Islet precursor cell (in vitro differentiated cells): ENCODE data around the gene DOCK11.
"Not testable (repeated sequence)": the region's sequence is repeated elsewhere in the genome, so short reads cannot be mapped to it uniquely, and the experiment has no call there.

Source experiments
- DNase-seq: peaks from one replicate; pipeline ENCODE4 v3.0.0-alpha.2; 2018

DOCK11 gene

GRCh38 chrX:118577041-118577440 is 81.4 kb downstream of the DOCK11 start:
- no peak for DNase-seq

DNA sequence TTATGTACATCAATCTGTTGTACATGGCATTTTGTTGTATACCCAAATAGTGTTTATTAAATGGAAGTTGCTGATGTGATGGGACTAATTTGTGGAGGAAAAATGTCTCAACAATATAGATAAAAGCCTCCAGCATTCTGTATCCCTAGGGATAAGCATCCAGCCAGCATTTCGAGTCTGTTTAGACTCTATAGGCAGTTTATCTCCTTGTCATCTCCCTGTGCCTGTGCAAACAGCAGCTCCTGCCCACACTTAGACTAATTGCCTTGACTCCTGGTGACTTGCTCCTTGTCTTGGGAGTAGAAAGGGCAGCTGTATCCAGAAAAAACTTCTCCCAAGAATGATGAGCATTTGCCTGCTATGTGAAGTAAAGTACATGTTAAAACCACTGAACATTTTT is 83.8 kb downstream of the DOCK11 start:
- DNase-seq, result peak; percentile 77

DNA sequence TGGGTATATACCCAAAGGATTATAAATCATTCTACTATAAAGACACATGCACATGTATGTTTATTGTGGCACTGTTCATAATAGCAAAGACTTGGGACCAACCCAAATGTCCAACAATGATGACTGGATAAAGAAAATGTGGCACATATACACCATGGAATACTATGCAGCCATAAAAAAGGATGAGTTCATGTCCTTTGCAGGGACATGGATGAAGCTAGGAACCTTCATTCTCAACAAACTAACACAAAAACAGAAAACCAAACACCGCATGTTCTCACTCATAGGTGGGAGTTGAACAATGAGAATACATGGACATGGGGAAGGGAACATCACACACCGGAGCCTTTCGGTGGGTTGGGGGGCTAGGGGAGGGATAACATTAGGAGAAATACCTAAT is 87.3 kb downstream of the DOCK11 start:
- not testable (repeated sequence) for DNase-seq

DNA sequence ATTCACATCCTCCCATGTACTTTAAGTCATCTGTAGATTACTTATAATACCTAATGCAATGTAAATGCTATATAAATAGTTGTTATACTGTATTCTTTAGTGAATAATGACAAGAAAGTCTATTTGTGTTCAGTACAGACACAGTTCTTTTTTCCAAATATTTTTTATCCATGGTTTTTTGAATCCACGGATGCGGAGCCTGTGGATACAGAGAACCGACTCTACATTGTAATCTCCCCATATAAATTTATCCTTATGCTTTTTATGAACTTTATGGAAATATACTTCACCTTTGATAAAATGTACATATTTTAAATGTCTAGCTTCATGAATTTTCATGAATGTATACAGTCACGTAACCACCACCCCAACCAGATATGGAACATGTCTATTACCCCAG is 88.2 kb downstream of the DOCK11 start:
- no peak for DNase-seq

DNA sequence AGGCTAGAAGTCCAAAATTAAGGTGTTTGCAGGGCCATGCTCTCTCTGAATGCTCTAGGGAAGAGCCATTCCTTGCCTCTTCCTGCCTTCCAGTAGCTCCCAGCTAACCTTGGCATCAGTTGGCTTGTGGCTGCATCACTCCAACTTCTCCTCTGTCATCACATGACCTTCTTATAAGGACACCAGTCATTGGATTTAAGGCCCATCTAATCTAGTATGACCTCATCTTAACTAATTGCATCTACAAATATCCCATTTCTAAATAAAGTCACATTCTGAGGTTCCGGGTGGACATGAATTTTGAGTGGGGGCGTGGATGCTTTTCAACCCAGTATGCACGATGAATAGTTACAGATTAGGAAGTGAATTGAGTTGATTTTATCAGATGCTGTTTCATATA is 89.7 kb downstream of the DOCK11 start:
- no peak for DNase-seq

GRCh38 chrX:118586206-118586605 is 90.6 kb downstream of the DOCK11 start:
- not testable (repeated sequence) for DNase-seq

- no peak for DNase-seq
These were observed 93.1 kb downstream of the DOCK11 start for GRCh38 chrX:118588715-118589114.

DNA sequence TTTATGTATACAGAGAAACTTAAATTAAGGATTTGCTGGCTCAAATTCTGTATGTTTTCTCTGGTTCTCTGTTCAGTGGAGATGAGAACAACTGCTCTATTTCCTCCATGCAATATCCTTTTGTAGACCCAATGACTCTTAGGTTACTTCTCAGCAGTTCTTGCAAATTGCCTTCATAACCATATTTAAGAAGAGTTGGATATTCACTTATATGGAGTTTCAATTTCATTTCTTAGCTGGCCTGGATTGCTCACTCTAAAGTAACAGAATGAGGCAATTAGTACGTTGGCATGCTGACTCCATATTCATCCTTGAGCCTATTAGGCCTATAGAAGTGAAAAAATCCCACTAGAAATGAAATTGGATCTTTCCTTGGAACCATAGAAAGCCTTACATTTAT is 93.6 kb downstream of the DOCK11 start:
- DNase-seq, result no peak

DNA sequence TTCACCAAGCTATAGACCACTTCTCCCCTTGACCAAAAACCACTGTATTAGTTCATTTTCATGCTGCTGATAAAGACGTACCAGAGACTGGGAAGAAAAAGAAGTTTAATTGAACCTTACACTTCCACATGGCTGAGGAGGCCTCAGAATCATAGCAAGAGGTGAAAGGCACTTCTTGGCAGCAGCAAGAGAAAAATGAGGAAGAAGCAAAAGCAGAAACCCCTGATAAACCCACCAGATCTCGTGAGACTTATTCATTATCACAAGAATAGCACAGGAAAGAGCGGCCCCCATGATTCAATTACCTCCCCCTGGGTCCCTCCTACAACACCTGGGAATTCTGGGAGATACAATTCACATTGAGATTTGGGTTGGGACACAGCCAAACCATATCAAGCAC is 97.8 kb downstream of the DOCK11 start:
- DNase-seq, result no peak

DNA sequence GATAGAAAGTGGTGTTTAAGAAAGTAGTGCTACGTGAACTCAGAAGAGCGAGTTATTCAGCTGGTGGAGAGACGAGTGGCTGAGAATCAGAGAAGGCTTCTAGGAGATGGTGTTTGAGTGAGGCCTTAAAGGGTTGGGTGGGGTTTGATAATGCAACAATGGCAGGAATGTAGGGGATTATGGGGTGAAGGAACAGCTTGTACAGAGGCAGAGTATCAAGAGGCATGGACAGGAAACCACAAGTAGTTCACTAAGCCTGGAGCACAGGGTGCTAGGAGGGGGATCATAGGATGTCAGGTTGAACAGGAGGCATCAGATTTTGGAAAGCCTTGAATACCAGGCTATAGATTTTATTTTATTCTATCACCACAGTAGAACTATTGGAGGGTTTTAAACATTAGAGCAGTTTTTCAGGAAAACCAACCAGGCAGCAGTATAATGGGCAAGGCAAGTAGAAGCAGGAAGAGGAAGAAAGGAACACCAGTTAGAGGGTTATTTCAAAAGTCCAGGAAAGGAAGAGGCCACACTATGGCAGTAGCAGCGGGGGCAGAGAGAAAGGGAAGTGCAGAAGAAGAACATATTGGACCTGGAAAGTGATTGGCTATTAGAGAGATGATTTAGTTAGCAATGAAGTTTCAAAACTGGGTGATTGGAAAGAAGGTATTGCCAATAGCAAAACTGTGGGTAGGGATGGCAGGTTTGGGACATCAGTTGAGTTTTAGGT is 99.2 kb downstream of the DOCK11 start:
- no peak for DNase-seq

DNA sequence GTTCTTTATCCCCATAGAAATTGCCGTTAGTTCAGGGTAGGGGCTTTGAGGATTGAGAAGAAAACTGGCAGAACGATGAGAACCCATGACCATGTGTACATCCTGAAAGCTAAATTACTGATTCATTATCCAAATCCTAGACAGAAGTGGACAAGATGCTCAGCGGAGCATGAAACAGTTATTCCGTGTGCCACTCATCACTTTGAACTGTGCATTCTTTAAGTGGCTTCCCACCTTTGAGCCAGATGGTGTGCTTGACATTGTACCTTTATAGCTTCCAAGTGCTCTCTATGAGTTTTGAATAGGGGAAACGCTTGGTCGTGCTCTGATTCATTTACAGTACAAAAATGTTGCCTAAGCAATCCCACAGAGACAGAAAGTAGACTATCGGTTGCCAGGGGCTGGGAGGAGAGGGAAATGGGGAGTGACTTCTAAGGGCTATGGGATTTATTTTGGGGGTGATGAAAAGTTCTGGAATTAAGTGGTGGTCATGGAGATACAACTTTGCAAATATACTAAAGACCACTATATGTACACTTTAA is 100.0 kb downstream of the DOCK11 start:
- DNase-seq, result no peak

- no peak for DNase-seq
These were observed 100.8 kb downstream of the DOCK11 start for GRCh38 chrX:118596390-118596789.

- DNase-seq, result peak; percentile 62
These were observed 108.4 kb downstream of the DOCK11 start for GRCh38 chrX:118603981-118604380.

GRCh38 chrX:118612290-118612689 is 116.7 kb downstream of the DOCK11 start:
- no peak for DNase-seq

- DNase-seq, result no peak
These were observed 118.5 kb downstream of the DOCK11 start for GRCh38 chrX:118614150-118614549.

DNA sequence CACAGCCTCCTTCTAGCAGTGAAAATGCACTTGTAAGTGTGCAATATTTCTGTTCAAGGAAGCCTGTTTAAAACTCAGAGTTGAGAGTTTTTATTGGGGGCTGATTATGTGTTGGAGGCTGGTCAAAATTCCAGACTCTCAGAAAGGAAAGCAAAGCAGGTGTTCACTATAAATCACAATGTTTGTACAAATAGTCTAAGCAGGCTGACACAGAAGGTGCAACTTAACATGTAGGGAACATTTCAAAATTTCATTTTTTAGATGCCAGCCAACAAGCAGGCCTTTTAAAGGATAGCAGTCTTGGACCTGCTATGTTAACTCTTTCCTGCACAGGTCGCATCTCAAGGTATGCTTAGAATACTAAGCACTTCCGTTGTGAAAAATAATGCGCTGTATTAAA is 119.5 kb downstream of the DOCK11 start:
- no peak for DNase-seq

GRCh38 chrX:118621081-118621759 is 125.6 kb downstream of the DOCK11 start:
- DNase-seq, result no peak

- no peak for DNase-seq
These were observed 127.4 kb downstream of the DOCK11 start for GRCh38 chrX:118623062-118623461.

GRCh38 chrX:118626346-118626745 is 130.7 kb downstream of the DOCK11 start:
- DNase-seq, result no peak

GRCh38 chrX:118627084-118627758 is 131.6 kb downstream of the DOCK11 start:
- no peak for DNase-seq

DNA sequence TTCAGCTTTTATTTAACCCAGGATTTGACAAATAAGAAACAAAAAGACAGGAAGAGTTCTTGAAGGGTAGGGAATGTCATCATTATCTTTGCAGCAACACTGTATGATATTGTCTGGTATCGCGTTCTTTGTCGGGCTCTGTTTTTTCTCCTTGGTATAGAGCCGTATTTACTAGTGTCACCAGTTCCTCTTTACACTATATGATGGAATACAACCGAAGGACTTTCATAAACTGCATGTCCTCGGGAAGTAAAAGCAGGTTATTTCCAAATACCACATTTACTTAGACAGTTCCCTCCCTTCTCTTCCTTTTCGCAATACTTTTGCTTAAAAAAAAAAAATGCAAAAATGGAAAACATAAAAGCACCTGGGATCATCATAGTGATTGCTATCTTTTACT is 135.2 kb downstream of the DOCK11 start:
- no peak for DNase-seq

- DNase-seq, result no peak
These were observed 136.0 kb downstream of the DOCK11 start for GRCh38 chrX:118631586-118631985.

- DNase-seq, result no peak
These were observed 137.2 kb downstream of the DOCK11 start for GRCh38 chrX:118632862-118633261.

GRCh38 chrX:118633530-118633929 is 137.9 kb downstream of the DOCK11 start:
- no peak for DNase-seq
